Measurements from ENCODE around the gene CCL17. TPM values are rescaled to one million over a fixed set of nuclear protein-coding genes. Genes with fewer than 3 reads are reported as not detected.

CCL17 gene
- total RNA-seq, 4 donors from 2014 or later, result 2.6 TPM; not detected in 3

DNA sequence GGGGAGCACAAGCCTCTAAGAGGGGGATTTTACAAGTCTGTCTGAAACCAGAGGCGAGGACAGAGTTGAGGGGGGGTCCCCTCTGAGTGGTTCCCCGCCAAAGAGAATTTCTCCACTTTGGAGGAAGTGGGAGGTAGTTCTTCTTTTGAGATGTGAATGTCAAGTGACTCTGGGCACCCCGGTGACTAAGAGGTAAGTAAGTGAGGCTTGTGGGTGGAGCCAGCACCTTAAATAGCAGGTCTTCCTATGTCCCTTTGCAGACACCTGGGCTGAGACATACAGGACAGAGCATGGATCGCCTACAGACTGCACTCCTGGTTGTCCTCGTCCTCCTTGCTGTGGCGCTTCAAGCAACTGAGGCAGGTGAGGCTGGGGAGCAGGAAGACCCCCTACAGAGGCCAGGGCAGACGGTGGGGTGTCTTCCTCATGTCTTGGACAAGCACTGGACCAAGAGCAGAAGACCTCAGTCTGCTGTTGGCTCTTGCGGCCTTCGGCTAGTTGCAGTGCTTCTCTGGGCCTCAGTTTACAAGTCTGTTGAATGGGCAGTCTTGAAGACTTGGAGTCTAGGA, 46.0 kb upstream of the CCL17 start, which contains the start of gene CCL22:
Gene CCL22 (plus strand): TSS at position 257 of the 569 bp plus-strand sequence. CDS start 34 bp downstream, at position 291.
- Histone ChIP-seq H3K4me1 (peaks cover 7% of the 10 kb centered on the region), H3K36me3 (no peaks in the 10 kb centered on the region), H3K4me3 (no peak within 1 kb of the TSS), H3K27ac (no peak within 1 kb of the TSS), H3K27me3 (no peaks in the 10 kb centered on the region), H3K9me3 (no peaks in the 10 kb centered on the region)
- WGBS, result 87% methylated on average over 7 of the region's 9 CpGs
- peak in 1 of 2 donors; percentile 50 for DNase-seq (ENCODE audit: low spot score in 2 of 2)
- TF ChIP-seq EP300 (IDR thresholded peaks at IDR 0.05) (no peak), POLR2A (IDR thresholded peaks at IDR 0.05) (no peak), POLR2AphosphoS5 (IDR thresholded peaks at IDR 0.05) (no peak)
- TF ChIP-seq, protein P1, sequence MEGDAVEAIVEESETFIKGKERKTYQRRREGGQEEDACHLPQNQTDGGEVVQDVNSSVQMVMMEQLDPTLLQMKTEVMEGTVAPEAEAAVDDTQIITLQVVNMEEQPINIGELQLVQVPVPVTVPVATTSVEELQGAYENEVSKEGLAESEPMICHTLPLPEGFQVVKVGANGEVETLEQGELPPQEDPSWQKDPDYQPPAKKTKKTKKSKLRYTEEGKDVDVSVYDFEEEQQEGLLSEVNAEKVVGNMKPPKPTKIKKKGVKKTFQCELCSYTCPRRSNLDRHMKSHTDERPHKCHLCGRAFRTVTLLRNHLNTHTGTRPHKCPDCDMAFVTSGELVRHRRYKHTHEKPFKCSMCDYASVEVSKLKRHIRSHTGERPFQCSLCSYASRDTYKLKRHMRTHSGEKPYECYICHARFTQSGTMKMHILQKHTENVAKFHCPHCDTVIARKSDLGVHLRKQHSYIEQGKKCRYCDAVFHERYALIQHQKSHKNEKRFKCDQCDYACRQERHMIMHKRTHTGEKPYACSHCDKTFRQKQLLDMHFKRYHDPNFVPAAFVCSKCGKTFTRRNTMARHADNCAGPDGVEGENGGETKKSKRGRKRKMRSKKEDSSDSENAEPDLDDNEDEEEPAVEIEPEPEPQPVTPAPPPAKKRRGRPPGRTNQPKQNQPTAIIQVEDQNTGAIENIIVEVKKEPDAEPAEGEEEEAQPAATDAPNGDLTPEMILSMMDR (IDR thresholded peaks at IDR 0.05), result no peak

DNA sequence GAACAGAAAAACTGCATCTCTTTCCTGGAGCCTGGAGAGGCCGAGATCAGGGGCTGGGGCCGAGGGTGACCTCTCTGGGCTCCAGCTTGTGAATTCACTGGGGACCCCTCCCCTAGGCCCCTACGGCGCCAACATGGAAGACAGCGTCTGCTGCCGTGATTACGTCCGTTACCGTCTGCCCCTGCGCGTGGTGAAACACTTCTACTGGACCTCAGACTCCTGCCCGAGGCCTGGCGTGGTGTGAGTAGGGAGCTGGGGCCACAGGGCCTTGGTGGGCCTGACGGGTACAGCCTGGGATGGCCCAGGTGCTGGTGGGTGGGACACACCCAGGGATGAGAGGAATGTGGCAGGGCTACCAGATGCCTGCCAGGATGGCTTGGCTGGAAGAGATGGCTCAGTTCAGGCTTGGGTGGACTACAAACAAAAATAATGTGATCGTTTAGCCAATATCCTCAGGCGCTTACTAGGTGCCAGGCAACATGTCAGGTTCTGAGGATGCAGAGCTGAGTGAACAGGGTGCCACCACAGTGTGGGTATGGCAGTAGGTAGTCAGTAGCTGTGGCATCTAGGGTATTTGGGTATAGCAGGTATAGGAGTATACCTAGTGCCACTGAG, 44.1 kb upstream of the CCL17 start:
- H3K27me3 ChIP-seq, result no peaks in the 10 kb centered on the region
- no peak for TF ChIP-seq POLR2AphosphoS5 (IDR thresholded peaks at IDR 0.05)
- TF ChIP-seq, protein P1 (IDR thresholded peaks at IDR 0.05), result no peak
- no peak for TF ChIP-seq EP300 (IDR thresholded peaks at IDR 0.05)
- no peak for TF ChIP-seq POLR2A (IDR thresholded peaks at IDR 0.05)
- no peaks in the 10 kb centered on the region for H3K36me3 ChIP-seq
- no peak for DNase-seq (ENCODE audit: low spot score in 2 of 2)
- H3K27ac ChIP-seq, result no peak overlapping the region
- no peak overlapping the region for H3K4me3 ChIP-seq
- WGBS, result 76% methylated on average over 5 of the region's 16 CpGs
- H3K4me1 ChIP-seq, result peaks cover 7% of the 10 kb centered on the region
- no peaks in the 10 kb centered on the region for H3K9me3 ChIP-seq

DNA sequence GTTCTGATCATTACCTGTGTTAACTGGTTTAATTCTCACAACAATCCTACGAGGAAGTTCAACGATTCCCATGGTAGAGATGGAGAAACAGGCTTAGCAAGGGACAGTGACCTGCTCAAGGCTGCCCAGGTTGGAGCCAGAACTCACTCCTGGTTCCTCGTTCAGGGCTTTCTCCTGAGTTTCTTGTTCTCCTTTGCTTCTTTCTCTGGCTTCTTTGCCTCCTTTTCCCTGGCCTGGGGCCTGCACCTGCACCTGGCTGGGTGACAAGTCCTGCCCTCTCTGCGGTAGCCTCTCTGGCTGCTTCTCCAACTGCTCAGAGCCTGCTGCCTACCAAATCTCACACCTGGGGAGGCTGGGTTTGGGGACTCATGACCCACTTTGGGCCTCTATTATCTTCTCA, 43.2 kb upstream of the CCL17 start:
- no peaks in the 10 kb centered on the region for H3K27me3 ChIP-seq
- H3K9me3 ChIP-seq, result no peaks in the 10 kb centered on the region
- peak overlapping the region; percentile 0 for H3K27ac ChIP-seq
- H3K36me3 ChIP-seq, result no peaks in the 10 kb centered on the region
- H3K4me1 ChIP-seq, result peaks cover 7% of the 10 kb centered on the region
- no peak for TF ChIP-seq POLR2A (IDR thresholded peaks at IDR 0.05)
- TF ChIP-seq POLR2AphosphoS5 (IDR thresholded peaks at IDR 0.05), result no peak
- TF ChIP-seq, protein P1 (IDR thresholded peaks at IDR 0.05), result no peak
- TF ChIP-seq EP300 (IDR thresholded peaks at IDR 0.05), result no peak
- H3K4me3 ChIP-seq, result no peak overlapping the region
- peak in 1 of 2 donors; percentile 58 for DNase-seq (ENCODE audit: low spot score in 2 of 2)
- WGBS, result 58% methylated on average over 4 of the region's 4 CpGs

DNA sequence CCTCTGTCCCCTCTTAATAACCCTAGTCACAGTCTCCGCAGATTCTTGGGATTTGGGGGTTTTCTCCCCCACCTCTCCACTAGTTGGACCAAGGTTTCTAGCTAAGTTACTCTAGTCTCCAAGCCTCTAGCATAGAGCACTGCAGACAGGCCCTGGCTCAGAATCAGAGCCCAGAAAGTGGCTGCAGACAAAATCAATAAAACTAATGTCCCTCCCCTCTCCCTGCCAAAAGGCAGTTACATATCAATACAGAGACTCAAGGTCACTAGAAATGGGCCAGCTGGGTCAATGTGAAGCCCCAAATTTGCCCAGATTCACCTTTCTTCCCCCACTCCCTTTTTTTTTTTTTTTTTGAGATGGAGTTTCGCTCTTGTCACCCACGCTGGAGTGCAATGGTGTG, 40.4 kb upstream of the CCL17 start:
- peaks cover 13% of the 10 kb centered on the region for H3K4me1 ChIP-seq
- 95% methylated on average over 3 of the region's 3 CpGs for WGBS
- no peak for TF ChIP-seq EP300 (IDR thresholded peaks at IDR 0.05)
- TF ChIP-seq POLR2A (IDR thresholded peaks at IDR 0.05), result no peak
- TF ChIP-seq POLR2AphosphoS5 (IDR thresholded peaks at IDR 0.05), result no peak
- TF ChIP-seq, protein P1 (IDR thresholded peaks at IDR 0.05), result no peak

DNA sequence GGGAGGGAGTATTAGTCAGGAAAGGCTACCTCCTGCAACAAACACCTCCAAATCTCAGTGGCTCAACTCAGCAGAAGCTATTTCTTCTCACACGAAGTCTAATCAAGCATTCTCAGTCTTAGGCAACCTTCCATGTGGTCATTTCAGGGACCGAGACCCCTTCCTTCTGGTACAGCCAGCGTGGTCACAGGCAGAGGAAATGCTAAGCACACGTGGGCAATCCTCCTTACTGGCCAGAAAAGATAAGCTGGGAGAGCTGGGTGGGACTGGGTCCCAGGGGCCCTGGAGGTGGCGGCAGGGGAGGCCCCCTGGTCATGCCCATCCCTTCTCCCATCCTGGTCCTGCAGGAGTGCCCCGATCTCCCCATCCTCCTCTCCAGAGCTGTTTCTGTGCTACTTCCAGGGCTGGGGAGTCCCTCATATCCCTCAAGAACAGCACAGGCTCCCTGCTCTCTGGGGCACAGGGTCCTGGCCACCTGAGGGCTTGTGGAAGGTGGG, 38.0 kb upstream of the CCL17 start:
- H3K4me1 ChIP-seq, result peaks cover 9% of the 10 kb centered on the region
- H3K27me3 ChIP-seq, result no peaks in the 10 kb centered on the region
- 77% methylated on average over 5 of the region's 6 CpGs for WGBS

More for the DNA sequence above, 40.4 kb upstream of the CCL17 start:
- Histone ChIP-seq H3K27ac (no peak overlapping the region), H3K9me3 (no peaks in the 10 kb centered on the region), H3K4me3 (no peak overlapping the region), H3K36me3 (no peaks in the 10 kb centered on the region), H3K27me3 (no peaks in the 10 kb centered on the region)
- DNase-seq (ENCODE audit: low spot score in 2 of 2), result no peak

More for the DNA sequence above, 38.0 kb upstream of the CCL17 start:
- no peak for TF ChIP-seq POLR2A (IDR thresholded peaks at IDR 0.05)
- TF ChIP-seq EP300 (IDR thresholded peaks at IDR 0.05), result no peak
- TF ChIP-seq, protein P1 (IDR thresholded peaks at IDR 0.05), result no peak
- no peak for TF ChIP-seq POLR2AphosphoS5 (IDR thresholded peaks at IDR 0.05)
- DNase-seq (ENCODE audit: low spot score in 2 of 2), result no peak
- Histone ChIP-seq H3K27ac (no peak overlapping the region), H3K9me3 (no peaks in the 10 kb centered on the region), H3K36me3 (no peaks in the 10 kb centered on the region), H3K4me3 (no peak overlapping the region)

Data from suprapubic skin (tissue), 4 donors.